BJ (cell line): Measurements from ENCODE around the gene RCBTB1. TPM values are rescaled to one million over a fixed set of nuclear protein-coding genes. Genes with fewer than 3 reads are reported as not detected.
A peak's percentile ranks its signal among the peaks of the same experiment; 100 is the strongest.
"Not testable (repeated sequence)": the region's sequence is repeated elsewhere in the genome, so short reads cannot be mapped to it uniquely, and the experiment has no call there.

ENCODE experiments used
- CTCF ChIA-PET: fragments of 350-600 bp; formaldehyde crosslinking; extraction: SDS; loops from one replicate; lab custom pipeline; 2021; ENCODE audit warnings: antibody characterized with exemption, inconsistent platforms; lab: Yijun Ruan, JAX
- POLR2A ChIA-PET: fragments of 300-600 bp; sonication (Branson Sonifier 250); formaldehyde crosslinking; extraction: SDS; loops from one replicate; lab custom pipeline; 2021; ENCODE audit warnings: antibody characterized with exemption; lab: Charles Lee
- DNase-seq: peaks from one replicate; pipeline ENCODE4 v3.0.0-alpha.2; 2011; ENCODE audit warnings: low read depth
- H3K27me3 ChIP-seq: 2 replicates; pipeline ENCODE4 v1.6.0; 2011; ENCODE audit warnings: low read length; ENCODE audit not compliant: control insufficient read depth, insufficient read depth
- H3K36me3 ChIP-seq: 2 replicates; pipeline ENCODE4 v1.5.1; 2011; ENCODE audit warnings: low read length; ENCODE audit not compliant: control insufficient read depth, insufficient read depth
- H3K4me3 ChIP-seq: 2 replicates; pipeline ENCODE4 v1.5.1; 2011; ENCODE audit warnings: low read depth, mild to moderate bottlenecking, control low read depth, low read length
- polyA plus RNA-seq: library from polyadenylated mRNA; depleted of rRNA; stranded (reverse); fragments of >200 nt; gene quantifications from 2 replicates; pipeline ENCODE4 v1.2.3, GENCODE V29; 2011
- TF ChIP-seq, protein P1 (sequence below): IDR thresholded peaks from 2 replicates; pipeline ENCODE4 v1.5.1; 2011; ENCODE audit warnings: low read depth, mild to moderate bottlenecking, control low read depth, inconsistent platforms, low read length, moderate library complexity; ENCODE audit not compliant: insufficient read depth

Gene RCBTB1
- polyA plus RNA-seq, 1 experiment, result 8.0 TPM

- DNase-seq, result no peak
- no peak overlapping the region for H3K4me3 ChIP-seq
- H3K36me3 ChIP-seq, result no peaks in the 10 kb centered on the region
- ChIA-PET POLR2A (no interaction called here), CTCF (no interaction called here)
- TF ChIP-seq, protein P1, sequence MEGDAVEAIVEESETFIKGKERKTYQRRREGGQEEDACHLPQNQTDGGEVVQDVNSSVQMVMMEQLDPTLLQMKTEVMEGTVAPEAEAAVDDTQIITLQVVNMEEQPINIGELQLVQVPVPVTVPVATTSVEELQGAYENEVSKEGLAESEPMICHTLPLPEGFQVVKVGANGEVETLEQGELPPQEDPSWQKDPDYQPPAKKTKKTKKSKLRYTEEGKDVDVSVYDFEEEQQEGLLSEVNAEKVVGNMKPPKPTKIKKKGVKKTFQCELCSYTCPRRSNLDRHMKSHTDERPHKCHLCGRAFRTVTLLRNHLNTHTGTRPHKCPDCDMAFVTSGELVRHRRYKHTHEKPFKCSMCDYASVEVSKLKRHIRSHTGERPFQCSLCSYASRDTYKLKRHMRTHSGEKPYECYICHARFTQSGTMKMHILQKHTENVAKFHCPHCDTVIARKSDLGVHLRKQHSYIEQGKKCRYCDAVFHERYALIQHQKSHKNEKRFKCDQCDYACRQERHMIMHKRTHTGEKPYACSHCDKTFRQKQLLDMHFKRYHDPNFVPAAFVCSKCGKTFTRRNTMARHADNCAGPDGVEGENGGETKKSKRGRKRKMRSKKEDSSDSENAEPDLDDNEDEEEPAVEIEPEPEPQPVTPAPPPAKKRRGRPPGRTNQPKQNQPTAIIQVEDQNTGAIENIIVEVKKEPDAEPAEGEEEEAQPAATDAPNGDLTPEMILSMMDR, result no peak
- no peaks in the 10 kb centered on the region for H3K27me3 ChIP-seq
These were observed 87.2 kb downstream of the RCBTB1 start for GRCh38 chr13:49498206-49498605.

DNA sequence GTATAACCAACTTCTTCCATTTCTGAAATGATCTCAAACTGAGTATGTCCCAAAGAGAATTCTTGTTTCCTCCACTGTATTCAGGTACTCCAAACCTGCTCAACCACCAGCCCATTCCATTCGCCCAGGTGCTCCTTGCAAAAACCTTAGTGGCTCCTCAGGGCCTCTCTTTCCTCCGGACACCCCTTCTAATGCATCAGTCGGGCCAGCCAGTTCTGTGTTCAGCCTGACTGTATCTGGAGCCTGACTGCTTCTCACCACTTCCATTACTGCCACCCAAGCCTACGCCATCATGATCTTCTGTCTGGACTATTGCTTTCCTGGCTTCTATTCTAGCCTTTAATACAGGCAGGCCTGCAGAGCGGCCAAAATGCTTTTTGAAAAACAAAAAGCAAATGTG is 88.1 kb downstream of the RCBTB1 start:
- H3K27me3 ChIP-seq, result no peaks in the 10 kb centered on the region
- TF ChIP-seq, protein P1, result no peak
- no peak for DNase-seq
- ChIA-PET CTCF (interaction anchor here (1.3 kb wide), 1 partner anchor 8 kb away, joined by 3 read pairs; no protein-coding TSS in a partner anchor), POLR2A (no interaction called here)
- H3K36me3 ChIP-seq, result no peaks in the 10 kb centered on the region
- no peak overlapping the region for H3K4me3 ChIP-seq

DNA sequence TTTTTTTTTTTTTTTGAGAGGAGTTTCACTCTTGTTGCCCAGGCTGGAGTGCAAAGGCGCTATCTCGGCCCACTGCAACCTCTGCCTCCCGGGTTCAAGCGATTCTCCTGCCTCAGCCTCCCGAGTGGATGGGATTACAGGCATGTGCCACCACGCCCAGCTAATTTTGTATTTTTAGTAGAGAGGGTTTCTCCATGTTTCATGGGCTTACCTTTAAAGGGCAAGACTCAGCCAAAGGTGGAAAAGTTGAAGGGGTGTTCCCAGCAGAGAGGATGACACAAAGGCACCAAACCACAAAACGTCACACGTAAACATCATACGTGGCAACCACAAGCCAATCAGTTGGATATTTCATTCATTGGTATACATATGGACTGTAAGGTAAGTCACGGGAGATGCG is 88.5 kb downstream of the RCBTB1 start:
- POLR2A ChIA-PET, DNase-seq, H3K36me3 ChIP-seq, H3K4me3 ChIP-seq, H3K27me3 ChIP-seq: not testable (repeated sequence)
- CTCF ChIA-PET, result interaction anchor here (0.7 to 1.3 kb wide), 3 partner anchors 9 to 194 kb away, joined by 3 to 4 read pairs (median 3); no protein-coding TSS in a partner anchor

GRCh38 chr13:49495783-49496762 is 89.3 kb downstream of the RCBTB1 start, which contains the start of gene PHF11:
PHF11 (plus strand) TSS chr13:49495953; CDS start chr13:49496002, 49 bp downstream.
- Histone ChIP-seq H3K27me3 (no peaks in the 10 kb centered on the region), H3K4me3 (peak within 1 kb of the TSS; percentile 44), H3K36me3 (no peaks in the 10 kb centered on the region)
- TF ChIP-seq, protein P1, result 0 out of 2 replicates have a peak, but pooled peaks have one; percentile 2
- DNase-seq, result peak; percentile 25
- CTCF ChIA-PET, result interaction anchor here (0.7 to 1.4 kb wide), 6 partner anchors 9 to 193 kb away, joined by 3 to 4 read pairs (median 3); no protein-coding TSS in a partner anchor
- POLR2A ChIA-PET, result no interaction called here

DNA sequence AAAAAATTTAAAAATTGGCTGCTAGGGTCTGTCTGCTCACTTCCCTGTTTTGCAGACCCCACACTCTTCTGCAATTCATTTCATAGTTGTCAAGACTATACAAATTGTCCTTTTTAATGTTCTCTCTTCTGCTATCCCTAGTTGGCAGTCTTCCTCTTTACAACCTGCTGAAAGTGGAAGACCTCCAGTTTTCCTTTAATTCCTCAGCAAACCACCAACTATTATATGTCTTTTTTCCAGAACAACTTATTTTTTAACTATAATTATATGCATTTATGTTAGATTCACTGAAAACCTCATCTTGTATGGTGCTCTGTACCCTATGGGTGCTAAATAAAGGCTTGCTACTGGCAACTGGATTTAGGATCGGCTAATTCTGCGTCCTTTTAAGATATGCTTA is 90.7 kb downstream of the RCBTB1 start:
- Histone ChIP-seq H3K27me3 (no peaks in the 10 kb centered on the region), H3K36me3 (no peaks in the 10 kb centered on the region), H3K4me3 (peak overlapping the region; percentile 44)
- TF ChIP-seq, protein P1, result no peak
- CTCF ChIA-PET, result interaction anchor here (1.0 to 1.4 kb wide), 2 partner anchors 12 to 34 kb away, joined by 3 read pairs; no protein-coding TSS in a partner anchor
- POLR2A ChIA-PET, result no interaction called here
- DNase-seq, result no peak
